ENCODE results near the gene RAB40C. TPM values are rescaled to one million over a fixed set of nuclear protein-coding genes. Genes with fewer than 3 reads are reported as not detected.
A peak's percentile ranks its signal among the peaks of the same experiment; 100 is the strongest.

Gene RAB40C
- polyA plus RNA-seq, 2 of the 4 experiments (the other 2 are of a cell fraction): 4.4 to 9.7 TPM

DNA sequence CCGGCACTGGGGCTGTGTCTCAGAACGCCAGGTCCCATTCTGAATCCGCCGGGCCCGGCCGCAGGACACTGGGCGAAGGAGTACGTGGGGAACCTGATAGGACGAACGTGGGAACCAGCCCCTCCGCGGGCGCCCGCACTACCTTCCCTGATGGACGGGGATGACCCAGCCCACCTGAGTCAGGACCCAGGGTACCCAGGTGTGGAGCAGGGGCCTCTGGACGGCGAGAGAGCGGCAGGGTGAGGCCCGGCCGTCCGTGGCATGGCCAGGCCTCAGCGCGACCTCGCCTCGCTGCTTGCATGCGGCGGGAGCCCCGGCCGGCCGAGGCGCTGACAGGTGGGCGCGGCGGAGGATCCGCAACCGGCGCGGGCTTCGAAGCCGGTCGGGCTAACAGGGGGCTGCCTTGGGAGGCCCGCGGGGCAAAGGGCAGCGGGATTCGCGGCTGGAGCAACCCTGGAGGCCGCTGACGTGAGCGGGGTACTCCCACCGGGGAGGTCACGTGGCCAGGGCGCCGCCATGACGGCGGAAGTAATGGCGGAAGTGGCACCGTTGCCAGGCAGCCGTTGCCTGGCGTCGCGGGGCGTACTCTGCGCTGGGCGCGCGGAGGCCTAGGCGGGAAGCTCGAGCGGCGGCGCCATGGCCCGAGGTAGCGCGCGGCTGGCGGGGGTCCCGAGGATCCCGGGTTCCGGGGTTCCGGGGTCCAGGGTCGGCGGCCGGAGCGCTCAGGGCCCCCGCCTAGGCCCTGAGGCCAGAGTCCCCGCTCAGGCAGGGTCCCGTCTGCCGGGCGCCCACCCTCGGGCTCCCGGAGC, 59.1 kb downstream of the RAB40C start, which contains the start of gene WDR90 (continued):
- TF ChIP-seq RNF2 (IDR thresholded peaks at IDR 0.05; ENCODE audit: borderline replicate concordance, low read depth) (peak; percentile 92), JUNB (IDR thresholded peaks at IDR 0.05) (no peak), ZFP36 (IDR thresholded peaks at IDR 0.05; ENCODE audit: borderline replicate concordance, partially characterized antibody) (no peak), JUN (IDR thresholded peaks at IDR 0.05) (peak in 1 of 2 experiments; percentile 78; a peak in 3 of 5 replicates), POLR2AphosphoS2 (conservative IDR thresholded peaks at IDR 0.05; ENCODE audit: low read length) (no peak), RAD21 (conservative IDR thresholded peaks at IDR 0.05 in 1 of 2, IDR thresholded peaks at IDR 0.05 in 1 of 2) (no peak), CBX8 (IDR thresholded peaks at IDR 0.05) (no peak), BHLHE40 (IDR thresholded peaks at IDR 0.05; ENCODE audit: low read depth, low read length) (no peak), ESRRA (IDR thresholded peaks at IDR 0.05; ENCODE audit: borderline replicate concordance, low read length) (no peak), PHF8 (IDR thresholded peaks at IDR 0.05; ENCODE audit: borderline replicate concordance, low read depth) (peak; percentile 59), EHMT2 (IDR thresholded peaks at IDR 0.05; ENCODE audit: low read depth) (no peak), HOXB5 (CRISPR knock-in tag; IDR thresholded peaks at IDR 0.05) (peak; percentile 96), GATA3 (IDR thresholded peaks at IDR 0.05; ENCODE audit: borderline replicate concordance) (no peak), RFX5 (IDR thresholded peaks at IDR 0.05) (peak; percentile 94), HOXB13 (CRISPR knock-in tag; IDR thresholded peaks at IDR 0.05; ENCODE audit: low read depth) (peak; percentile 97), HOXA7 (CRISPR knock-in tag; IDR thresholded peaks at IDR 0.05) (no peak), POLR2A (IDR thresholded peaks at IDR 0.05; ENCODE audit: low read length) (peak; percentile 57), ZC3H11A (IDR thresholded peaks at IDR 0.05) (no peak), ZSCAN20 (CRISPR knock-in tag; IDR thresholded peaks at IDR 0.05) (0 out of 2 replicates have a peak, but pooled peaks have one; percentile 45), TP53 (CRISPR knock-in tag; IDR thresholded peaks at IDR 0.05) (peak; percentile 96), FOXS1 (CRISPR knock-in tag; IDR thresholded peaks at IDR 0.05) (peak; percentile 87; the same call in 1 of the 2 replicates), RCOR1 (IDR thresholded peaks at IDR 0.05; ENCODE audit: low read depth, low read length) (no peak), CEBPB (IDR thresholded peaks at IDR 0.05) (no peak), RARB (CRISPR knock-in tag; IDR thresholded peaks at IDR 0.05) (no peak), MAFK (IDR thresholded peaks at IDR 0.05; ENCODE audit: partially characterized antibody) (no peak), KDM1A (IDR thresholded peaks at IDR 0.05; ENCODE audit: low read depth) (peak; percentile 15; the same call in 1 of the 2 replicates), CHD2 (IDR thresholded peaks at IDR 0.05; ENCODE audit: low read length, partially characterized antibody) (no peak), EHF (CRISPR knock-in tag; IDR thresholded peaks at IDR 0.05) (peak; percentile 95), FOSL2 (IDR thresholded peaks at IDR 0.05) (no peak), FOSL2 (CRISPR knock-in tag; IDR thresholded peaks at IDR 0.05) (0 out of 2 replicates have a peak, but pooled peaks have one; percentile 10), EP300 (IDR thresholded peaks at IDR 0.05) (no peak), MAZ (IDR thresholded peaks at IDR 0.05; ENCODE audit: borderline replicate concordance, low read depth, low read length) (no peak), ZNF302 (CRISPR knock-in tag; IDR thresholded peaks at IDR 0.05) (no peak)
- TF ChIP-seq, protein P1, sequence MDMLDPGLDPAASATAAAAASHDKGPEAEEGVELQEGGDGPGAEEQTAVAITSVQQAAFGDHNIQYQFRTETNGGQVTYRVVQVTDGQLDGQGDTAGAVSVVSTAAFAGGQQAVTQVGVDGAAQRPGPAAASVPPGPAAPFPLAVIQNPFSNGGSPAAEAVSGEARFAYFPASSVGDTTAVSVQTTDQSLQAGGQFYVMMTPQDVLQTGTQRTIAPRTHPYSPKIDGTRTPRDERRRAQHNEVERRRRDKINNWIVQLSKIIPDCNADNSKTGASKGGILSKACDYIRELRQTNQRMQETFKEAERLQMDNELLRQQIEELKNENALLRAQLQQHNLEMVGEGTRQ (IDR thresholded peaks at IDR 0.05): peak; percentile 96
- TF ChIP-seq, protein P2, sequence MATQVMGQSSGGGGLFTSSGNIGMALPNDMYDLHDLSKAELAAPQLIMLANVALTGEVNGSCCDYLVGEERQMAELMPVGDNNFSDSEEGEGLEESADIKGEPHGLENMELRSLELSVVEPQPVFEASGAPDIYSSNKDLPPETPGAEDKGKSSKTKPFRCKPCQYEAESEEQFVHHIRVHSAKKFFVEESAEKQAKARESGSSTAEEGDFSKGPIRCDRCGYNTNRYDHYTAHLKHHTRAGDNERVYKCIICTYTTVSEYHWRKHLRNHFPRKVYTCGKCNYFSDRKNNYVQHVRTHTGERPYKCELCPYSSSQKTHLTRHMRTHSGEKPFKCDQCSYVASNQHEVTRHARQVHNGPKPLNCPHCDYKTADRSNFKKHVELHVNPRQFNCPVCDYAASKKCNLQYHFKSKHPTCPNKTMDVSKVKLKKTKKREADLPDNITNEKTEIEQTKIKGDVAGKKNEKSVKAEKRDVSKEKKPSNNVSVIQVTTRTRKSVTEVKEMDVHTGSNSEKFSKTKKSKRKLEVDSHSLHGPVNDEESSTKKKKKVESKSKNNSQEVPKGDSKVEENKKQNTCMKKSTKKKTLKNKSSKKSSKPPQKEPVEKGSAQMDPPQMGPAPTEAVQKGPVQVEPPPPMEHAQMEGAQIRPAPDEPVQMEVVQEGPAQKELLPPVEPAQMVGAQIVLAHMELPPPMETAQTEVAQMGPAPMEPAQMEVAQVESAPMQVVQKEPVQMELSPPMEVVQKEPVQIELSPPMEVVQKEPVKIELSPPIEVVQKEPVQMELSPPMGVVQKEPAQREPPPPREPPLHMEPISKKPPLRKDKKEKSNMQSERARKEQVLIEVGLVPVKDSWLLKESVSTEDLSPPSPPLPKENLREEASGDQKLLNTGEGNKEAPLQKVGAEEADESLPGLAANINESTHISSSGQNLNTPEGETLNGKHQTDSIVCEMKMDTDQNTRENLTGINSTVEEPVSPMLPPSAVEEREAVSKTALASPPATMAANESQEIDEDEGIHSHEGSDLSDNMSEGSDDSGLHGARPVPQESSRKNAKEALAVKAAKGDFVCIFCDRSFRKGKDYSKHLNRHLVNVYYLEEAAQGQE (IDR thresholded peaks at IDR 0.05): 0 out of 2 replicates have a peak, but pooled peaks have one; percentile 13
- TF ChIP-seq, protein P3, sequence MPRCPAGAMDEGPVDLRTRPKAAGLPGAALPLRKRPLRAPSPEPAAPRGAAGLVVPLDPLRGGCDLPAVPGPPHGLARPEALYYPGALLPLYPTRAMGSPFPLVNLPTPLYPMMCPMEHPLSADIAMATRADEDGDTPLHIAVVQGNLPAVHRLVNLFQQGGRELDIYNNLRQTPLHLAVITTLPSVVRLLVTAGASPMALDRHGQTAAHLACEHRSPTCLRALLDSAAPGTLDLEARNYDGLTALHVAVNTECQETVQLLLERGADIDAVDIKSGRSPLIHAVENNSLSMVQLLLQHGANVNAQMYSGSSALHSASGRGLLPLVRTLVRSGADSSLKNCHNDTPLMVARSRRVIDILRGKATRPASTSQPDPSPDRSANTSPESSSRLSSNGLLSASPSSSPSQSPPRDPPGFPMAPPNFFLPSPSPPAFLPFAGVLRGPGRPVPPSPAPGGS (IDR thresholded peaks at IDR 0.05): no peak
- TF ChIP-seq, protein P4, sequence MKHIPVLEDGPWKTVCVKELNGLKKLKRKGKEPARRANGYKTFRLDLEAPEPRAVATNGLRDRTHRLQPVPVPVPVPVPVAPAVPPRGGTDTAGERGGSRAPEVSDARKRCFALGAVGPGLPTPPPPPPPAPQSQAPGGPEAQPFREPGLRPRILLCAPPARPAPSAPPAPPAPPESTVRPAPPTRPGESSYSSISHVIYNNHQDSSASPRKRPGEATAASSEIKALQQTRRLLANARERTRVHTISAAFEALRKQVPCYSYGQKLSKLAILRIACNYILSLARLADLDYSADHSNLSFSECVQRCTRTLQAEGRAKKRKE (CRISPR knock-in tag; IDR thresholded peaks at IDR 0.05; ENCODE audit: low read depth): peak; percentile 94
- TF ChIP-seq, protein P5, sequence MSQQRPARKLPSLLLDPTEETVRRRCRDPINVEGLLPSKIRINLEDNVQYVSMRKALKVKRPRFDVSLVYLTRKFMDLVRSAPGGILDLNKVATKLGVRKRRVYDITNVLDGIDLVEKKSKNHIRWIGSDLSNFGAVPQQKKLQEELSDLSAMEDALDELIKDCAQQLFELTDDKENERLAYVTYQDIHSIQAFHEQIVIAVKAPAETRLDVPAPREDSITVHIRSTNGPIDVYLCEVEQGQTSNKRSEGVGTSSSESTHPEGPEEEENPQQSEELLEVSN (IDR thresholded peaks at IDR 0.05; ENCODE audit: borderline replicate concordance, low read depth): peak; percentile 95

All from A549 (cell line).